Colonic mucosa (tissue), 4 donors: ENCODE data around the gene PUS1. TPM values are rescaled to one million over a fixed set of nuclear protein-coding genes. Genes with fewer than 3 reads are reported as not detected.

ENCODE experiments used
- DNase-seq: peaks from one replicate; pipeline ENCODE4 v3.0.0-alpha.2; 2020
- H3K27ac ChIP-seq: fragments of 200-600 bp; one replicate; pipeline ENCODE4 v1.8.0; 2021
- H3K27me3 ChIP-seq: fragments of 200-600 bp; one replicate; pipeline ENCODE4 v1.8.0; 2021
- H3K36me3 ChIP-seq: fragments of 200-600 bp; one replicate; pipeline ENCODE4 v1.8.0; 2021
- H3K4me1 ChIP-seq: fragments of 200-600 bp; one replicate; pipeline ENCODE4 v1.8.0; 2021; ENCODE audit warnings: mild to moderate bottlenecking
- H3K4me3 ChIP-seq: fragments of 200-600 bp; one replicate; pipeline ENCODE4 v1.8.0; 2021
- H3K9ac ChIP-seq, 2 donors: one replicate each; pipeline ENCODE4 v1.7.0; 2013; ENCODE audit warnings: control low read depth in 2 of 2, low read depth in 2 of 2, low read length in 2 of 2
- H3K9me3 ChIP-seq: fragments of 200-600 bp; one replicate; pipeline ENCODE4 v1.8.0; 2021
- intact Hi-C: fragments of 100-400 bp; cut with DNase I; formaldehyde crosslinking; loops from one replicate; pipeline ENCODE4 v1.14.1; 2022
- total RNA-seq, 2 donors: library from RNA; stranded (reverse); fragmentation: NEBNext Ultra II Directional in 1 of 2; extraction: Animal tissue kit (Norgen Biotek cat#: 25700) in 1 of 2; gene quantifications; one replicate each; pipeline ENCODE4 v1.2.1, GENCODE V29; 2021
- TF ChIP-seq, protein P1 (sequence below): fragments of 200-600 bp; IDR thresholded peaks from one replicate; pipeline ENCODE4 v1.8.0; 2022; ENCODE audit warnings: antibody characterized with exemption, mild to moderate bottlenecking
- donor health status: healthy.
- donor health status: DM: no; HTN: no; CAD: no.
- donor health status: DM: no; HTN: no; CAD: no.

The PUS1 gene
- total RNA-seq, 2 donors from 2014 or later: 16.0 to 58.9 TPM

DNA sequence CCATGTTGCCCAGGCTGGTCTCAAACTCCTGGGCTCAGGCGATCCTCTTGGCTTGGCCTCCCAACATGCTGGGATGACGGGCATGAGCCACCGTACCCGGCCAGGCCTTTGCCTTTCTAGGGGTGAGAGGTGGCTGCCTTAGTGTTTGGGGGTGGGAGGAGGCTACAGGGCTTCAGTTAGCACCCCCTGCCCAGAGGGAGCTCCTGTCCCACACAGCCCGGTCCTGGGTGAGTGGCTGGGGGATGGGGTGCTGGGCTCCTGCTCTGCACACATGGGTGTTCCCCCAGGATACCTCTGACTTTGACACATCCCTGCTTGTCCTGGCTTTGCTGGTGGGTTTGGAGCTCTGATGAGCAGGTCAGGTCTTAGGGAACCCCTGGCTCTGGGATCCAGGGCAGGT is 24.7 kb upstream of the PUS1 start:
- intact Hi-C loops: no loop called here
- peaks cover 5% of the 10 kb centered on the region for H3K36me3 ChIP-seq
- H3K9ac ChIP-seq: no peak overlapping the region
- no peaks in the 10 kb centered on the region for H3K9me3 ChIP-seq
- H3K27me3 ChIP-seq: no peaks in the 10 kb centered on the region
- TF ChIP-seq, protein P1, sequence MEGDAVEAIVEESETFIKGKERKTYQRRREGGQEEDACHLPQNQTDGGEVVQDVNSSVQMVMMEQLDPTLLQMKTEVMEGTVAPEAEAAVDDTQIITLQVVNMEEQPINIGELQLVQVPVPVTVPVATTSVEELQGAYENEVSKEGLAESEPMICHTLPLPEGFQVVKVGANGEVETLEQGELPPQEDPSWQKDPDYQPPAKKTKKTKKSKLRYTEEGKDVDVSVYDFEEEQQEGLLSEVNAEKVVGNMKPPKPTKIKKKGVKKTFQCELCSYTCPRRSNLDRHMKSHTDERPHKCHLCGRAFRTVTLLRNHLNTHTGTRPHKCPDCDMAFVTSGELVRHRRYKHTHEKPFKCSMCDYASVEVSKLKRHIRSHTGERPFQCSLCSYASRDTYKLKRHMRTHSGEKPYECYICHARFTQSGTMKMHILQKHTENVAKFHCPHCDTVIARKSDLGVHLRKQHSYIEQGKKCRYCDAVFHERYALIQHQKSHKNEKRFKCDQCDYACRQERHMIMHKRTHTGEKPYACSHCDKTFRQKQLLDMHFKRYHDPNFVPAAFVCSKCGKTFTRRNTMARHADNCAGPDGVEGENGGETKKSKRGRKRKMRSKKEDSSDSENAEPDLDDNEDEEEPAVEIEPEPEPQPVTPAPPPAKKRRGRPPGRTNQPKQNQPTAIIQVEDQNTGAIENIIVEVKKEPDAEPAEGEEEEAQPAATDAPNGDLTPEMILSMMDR: no peak
- no peak overlapping the region for H3K27ac ChIP-seq
- no peaks in the 10 kb centered on the region for H3K4me1 ChIP-seq
- no peak for DNase-seq
- no peak overlapping the region for H3K4me3 ChIP-seq

- H3K4me3 ChIP-seq: no peak overlapping the region
- no peak for DNase-seq
- peaks cover 5% of the 10 kb centered on the region for H3K36me3 ChIP-seq
- intact Hi-C loops: no loop called here
- H3K4me1 ChIP-seq: no peaks in the 10 kb centered on the region
- no peak overlapping the region for H3K9ac ChIP-seq
- no peak overlapping the region for H3K27ac ChIP-seq
- TF ChIP-seq, protein P1: no peak
- H3K27me3 ChIP-seq: no peaks in the 10 kb centered on the region
- H3K9me3 ChIP-seq: no peaks in the 10 kb centered on the region
Measured at GRCh38 chr12:131905081-131905629, 23.9 kb upstream of the PUS1 start.

GRCh38 chr12:131905630-131906091 is 23.4 kb upstream of the PUS1 start:
- TF ChIP-seq, protein P1: no peak
- Histone ChIP-seq H3K9ac (no peak overlapping the region), H3K4me1 (no peaks in the 10 kb centered on the region), H3K27me3 (no peaks in the 10 kb centered on the region), H3K4me3 (no peak overlapping the region), H3K36me3 (peaks cover 5% of the 10 kb centered on the region), H3K27ac (no peak overlapping the region), H3K9me3 (no peaks in the 10 kb centered on the region)
- intact Hi-C loops: no loop called here
- no peak for DNase-seq

GRCh38 chr12:131907379-131908091 is 21.5 kb upstream of the PUS1 start:
- Histone ChIP-seq H3K4me3 (no peak overlapping the region), H3K36me3 (peaks cover 5% of the 10 kb centered on the region), H3K9me3 (no peaks in the 10 kb centered on the region), H3K4me1 (no peaks in the 10 kb centered on the region), H3K27ac (no peak overlapping the region), H3K9ac (no peak overlapping the region), H3K27me3 (no peaks in the 10 kb centered on the region)
- no peak for DNase-seq
- intact Hi-C loops: no loop called here
- TF ChIP-seq, protein P1: no peak

DNA sequence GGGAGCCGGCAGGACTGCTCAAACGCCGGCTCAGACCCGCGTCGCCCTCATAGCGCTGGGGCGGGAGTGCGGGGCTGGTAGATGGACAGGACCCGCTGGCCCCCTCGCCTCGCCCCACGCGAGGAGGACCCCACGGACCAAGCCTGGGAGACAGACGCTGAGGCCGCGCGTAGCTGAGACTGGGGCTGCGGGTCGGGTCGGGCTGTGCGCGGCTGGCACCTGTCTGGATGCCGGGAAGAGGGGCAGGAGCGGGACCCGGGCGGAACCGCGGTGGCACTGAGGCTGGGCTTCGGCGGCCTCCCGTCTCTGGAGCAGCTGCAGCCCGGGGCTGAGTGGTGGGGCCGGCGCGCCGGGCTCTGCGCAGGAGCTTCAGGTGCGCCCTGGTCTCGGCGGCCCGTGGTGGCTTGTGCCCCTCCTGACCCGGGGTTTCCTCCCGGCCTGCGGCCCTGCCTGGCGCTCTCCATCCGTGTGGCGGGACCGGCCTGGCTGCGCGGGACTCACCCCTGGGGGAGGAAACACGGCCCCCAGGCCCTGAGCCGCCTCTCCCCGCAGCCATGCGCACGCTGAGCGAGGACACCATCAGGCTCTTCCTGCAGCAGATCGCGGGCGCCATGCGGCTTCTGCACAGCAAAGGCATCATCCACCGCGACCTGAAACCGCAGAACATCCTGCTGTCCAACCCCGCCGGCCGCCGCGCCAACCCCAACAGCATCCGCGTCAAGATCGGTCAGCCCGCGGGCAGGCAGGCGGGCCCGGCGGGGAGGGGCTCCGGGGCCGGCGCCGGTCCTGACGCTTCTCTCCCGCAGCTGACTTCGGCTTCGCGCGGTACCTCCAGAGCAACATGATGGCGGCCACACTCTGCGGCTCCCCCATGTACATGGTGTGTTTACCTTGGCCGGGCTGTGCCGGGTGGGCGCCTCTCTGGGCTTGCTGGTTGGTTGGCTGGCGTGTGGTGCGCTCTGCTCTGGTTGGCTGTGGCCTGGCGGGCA is 20.7 kb upstream of the PUS1 start:
- H3K36me3 ChIP-seq: peaks cover 5% of the 10 kb centered on the region
- no peak for DNase-seq
- no peaks in the 10 kb centered on the region for H3K9me3 ChIP-seq
- intact Hi-C loops: no loop called here
- no peak overlapping the region for H3K9ac ChIP-seq
- no peak overlapping the region for H3K27ac ChIP-seq
- no peak overlapping the region for H3K4me3 ChIP-seq
- TF ChIP-seq, protein P1: no peak
- H3K4me1 ChIP-seq: no peaks in the 10 kb centered on the region
- H3K27me3 ChIP-seq: no peaks in the 10 kb centered on the region
